PC-3 (cell line): ENCODE results near the gene IKBKE.

Source experiments
- EZH2 ChIP-seq: fragments of 300-600 bp; sonication (generic); IDR thresholded peaks from one replicate; pipeline ENCODE4 v1.6.1; 2017; ENCODE audit warnings: antibody characterized with exemption, mild to moderate bottlenecking, low read length; ENCODE audit not compliant: unreplicated experiment
- EZH2phosphoT487 ChIP-seq: fragments of 300-600 bp; sonication (generic); IDR thresholded peaks from 2 replicates; pipeline ENCODE4 v1.6.1; 2018; ENCODE audit warnings: mild to moderate bottlenecking, antibody characterized with exemption, low read length, borderline replicate concordance
- TF ChIP-seq, protein P1 (sequence below): fragments of 300-600 bp; sonication (generic); conservative IDR thresholded peaks from 2 replicates; pipeline ENCODE4 v1.5.1; 2017; ENCODE audit warnings: antibody characterized with exemption, low read depth, mild to moderate bottlenecking, low read length

DNA sequence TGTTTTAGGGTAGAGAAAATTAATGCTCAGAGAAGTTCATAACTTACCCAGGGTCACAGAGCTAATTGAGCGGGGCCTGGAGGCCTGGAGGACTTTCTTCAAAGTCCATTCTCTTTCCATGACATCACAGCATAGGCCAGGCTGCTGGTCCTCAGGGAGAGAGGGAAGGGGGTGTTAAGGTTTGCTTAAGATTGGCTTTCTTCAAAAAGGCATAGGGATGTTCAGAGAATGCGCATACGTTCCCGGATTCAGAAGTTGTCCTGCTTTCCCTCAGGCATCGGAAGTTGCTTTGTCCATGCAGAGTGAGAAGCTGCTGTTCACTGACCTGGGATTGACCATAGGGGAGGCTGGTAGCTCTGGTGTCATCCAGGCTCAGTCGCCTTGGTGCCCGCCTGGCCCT lies 62.1 kb downstream of the IKBKE start:
- TF ChIP-seq, protein P1, sequence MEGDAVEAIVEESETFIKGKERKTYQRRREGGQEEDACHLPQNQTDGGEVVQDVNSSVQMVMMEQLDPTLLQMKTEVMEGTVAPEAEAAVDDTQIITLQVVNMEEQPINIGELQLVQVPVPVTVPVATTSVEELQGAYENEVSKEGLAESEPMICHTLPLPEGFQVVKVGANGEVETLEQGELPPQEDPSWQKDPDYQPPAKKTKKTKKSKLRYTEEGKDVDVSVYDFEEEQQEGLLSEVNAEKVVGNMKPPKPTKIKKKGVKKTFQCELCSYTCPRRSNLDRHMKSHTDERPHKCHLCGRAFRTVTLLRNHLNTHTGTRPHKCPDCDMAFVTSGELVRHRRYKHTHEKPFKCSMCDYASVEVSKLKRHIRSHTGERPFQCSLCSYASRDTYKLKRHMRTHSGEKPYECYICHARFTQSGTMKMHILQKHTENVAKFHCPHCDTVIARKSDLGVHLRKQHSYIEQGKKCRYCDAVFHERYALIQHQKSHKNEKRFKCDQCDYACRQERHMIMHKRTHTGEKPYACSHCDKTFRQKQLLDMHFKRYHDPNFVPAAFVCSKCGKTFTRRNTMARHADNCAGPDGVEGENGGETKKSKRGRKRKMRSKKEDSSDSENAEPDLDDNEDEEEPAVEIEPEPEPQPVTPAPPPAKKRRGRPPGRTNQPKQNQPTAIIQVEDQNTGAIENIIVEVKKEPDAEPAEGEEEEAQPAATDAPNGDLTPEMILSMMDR: no peak
- no peak for TF ChIP-seq EZH2
- TF ChIP-seq EZH2phosphoT487: no peak
